ENCODE data around the gene CACNG1.

Gene CACNG1

GRCh38 chr17:67069603-67070136, 25.3 kb downstream of the CACNG1 start:
- TF ChIP-seq, protein P1, sequence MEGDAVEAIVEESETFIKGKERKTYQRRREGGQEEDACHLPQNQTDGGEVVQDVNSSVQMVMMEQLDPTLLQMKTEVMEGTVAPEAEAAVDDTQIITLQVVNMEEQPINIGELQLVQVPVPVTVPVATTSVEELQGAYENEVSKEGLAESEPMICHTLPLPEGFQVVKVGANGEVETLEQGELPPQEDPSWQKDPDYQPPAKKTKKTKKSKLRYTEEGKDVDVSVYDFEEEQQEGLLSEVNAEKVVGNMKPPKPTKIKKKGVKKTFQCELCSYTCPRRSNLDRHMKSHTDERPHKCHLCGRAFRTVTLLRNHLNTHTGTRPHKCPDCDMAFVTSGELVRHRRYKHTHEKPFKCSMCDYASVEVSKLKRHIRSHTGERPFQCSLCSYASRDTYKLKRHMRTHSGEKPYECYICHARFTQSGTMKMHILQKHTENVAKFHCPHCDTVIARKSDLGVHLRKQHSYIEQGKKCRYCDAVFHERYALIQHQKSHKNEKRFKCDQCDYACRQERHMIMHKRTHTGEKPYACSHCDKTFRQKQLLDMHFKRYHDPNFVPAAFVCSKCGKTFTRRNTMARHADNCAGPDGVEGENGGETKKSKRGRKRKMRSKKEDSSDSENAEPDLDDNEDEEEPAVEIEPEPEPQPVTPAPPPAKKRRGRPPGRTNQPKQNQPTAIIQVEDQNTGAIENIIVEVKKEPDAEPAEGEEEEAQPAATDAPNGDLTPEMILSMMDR (IDR thresholded peaks at IDR 0.05; ENCODE audit: poor library complexity, severe bottlenecking) = no peak

GRCh38 chr17:67071595-67071994, 27.2 kb downstream of the CACNG1 start:
- TF ChIP-seq, protein P1 (IDR thresholded peaks at IDR 0.05; ENCODE audit: poor library complexity, severe bottlenecking) = no peak
- Histone ChIP-seq H3K4me3 (ENCODE audit: severe bottlenecking) (no peak overlapping the region), H3K27me3 (ENCODE audit: insufficient read depth, poor library complexity, severe bottlenecking) (no peaks in the 10 kb centered on the region), H3K9me3 (ENCODE audit: severe bottlenecking) (no peaks in the 10 kb centered on the region), H3K36me3 (ENCODE audit: low read depth) (peaks cover 17% of the 10 kb centered on the region), H3K27ac (ENCODE audit: poor library complexity, severe bottlenecking) (no peak overlapping the region), H3K4me1 (ENCODE audit: insufficient read depth, poor library complexity, severe bottlenecking) (no peaks in the 10 kb centered on the region)
- DNase-seq (ENCODE audit: low spot score) = no peak
- ATAC-seq (ENCODE audit: low read depth) = no peak

More at GRCh38 chr17:67069603-67070136, 25.3 kb downstream of the CACNG1 start:
- H3K4me1 ChIP-seq (ENCODE audit: insufficient read depth, poor library complexity, severe bottlenecking) = no peaks in the 10 kb centered on the region
- no peak overlapping the region for H3K27ac ChIP-seq (ENCODE audit: poor library complexity, severe bottlenecking)
- no peak for DNase-seq (ENCODE audit: low spot score)
- no peaks in the 10 kb centered on the region for H3K9me3 ChIP-seq (ENCODE audit: severe bottlenecking)
- ATAC-seq (ENCODE audit: low read depth) = no peak
- H3K27me3 ChIP-seq (ENCODE audit: insufficient read depth, poor library complexity, severe bottlenecking) = no peaks in the 10 kb centered on the region
- peaks cover 7% of the 10 kb centered on the region; the same call in 1 of the 2 replicates for H3K36me3 ChIP-seq (ENCODE audit: low read depth)
- no peak overlapping the region for H3K4me3 ChIP-seq (ENCODE audit: severe bottlenecking)

DNA sequence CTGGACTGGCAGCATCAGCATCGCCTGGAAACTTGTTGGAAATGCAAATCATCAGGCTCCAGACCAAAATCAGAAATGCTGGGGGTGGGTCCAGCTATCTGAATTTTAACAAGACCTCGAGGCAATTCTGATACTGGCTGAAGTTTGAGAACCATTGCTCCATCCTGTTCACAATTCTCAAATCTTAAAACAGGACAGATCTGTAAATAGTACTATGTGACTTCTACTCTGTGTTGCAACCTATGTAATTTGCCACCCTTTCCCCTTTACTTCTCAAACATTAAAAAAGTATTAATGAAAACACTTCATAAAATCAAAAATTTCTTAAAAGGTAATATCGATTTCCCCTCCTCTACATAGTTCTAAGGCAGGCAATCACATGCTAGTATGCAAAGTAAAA, 28.5 kb downstream of the CACNG1 start:
- Histone ChIP-seq H3K4me1 (ENCODE audit: insufficient read depth, poor library complexity, severe bottlenecking) (no peaks in the 10 kb centered on the region), H3K27me3 (ENCODE audit: insufficient read depth, poor library complexity, severe bottlenecking) (no peaks in the 10 kb centered on the region), H3K27ac (ENCODE audit: poor library complexity, severe bottlenecking) (no peak overlapping the region), H3K36me3 (ENCODE audit: low read depth) (peaks cover 27% of the 10 kb centered on the region), H3K9me3 (ENCODE audit: severe bottlenecking) (no peaks in the 10 kb centered on the region), H3K4me3 (ENCODE audit: severe bottlenecking) (no peak overlapping the region)
- ATAC-seq (ENCODE audit: low read depth) (no peak), DNase-seq (ENCODE audit: low spot score) (no peak)
- TF ChIP-seq, protein P1 (IDR thresholded peaks at IDR 0.05; ENCODE audit: poor library complexity, severe bottlenecking) = no peak

- Histone ChIP-seq H3K4me1 (ENCODE audit: insufficient read depth, poor library complexity, severe bottlenecking) (no peaks in the 10 kb centered on the region), H3K4me3 (ENCODE audit: severe bottlenecking) (no peak overlapping the region), H3K36me3 (ENCODE audit: low read depth) (peaks cover 38% of the 10 kb centered on the region), H3K27me3 (ENCODE audit: insufficient read depth, poor library complexity, severe bottlenecking) (no peaks in the 10 kb centered on the region), H3K9me3 (ENCODE audit: severe bottlenecking) (no peaks in the 10 kb centered on the region), H3K27ac (ENCODE audit: poor library complexity, severe bottlenecking) (no peak overlapping the region)
- ATAC-seq (ENCODE audit: low read depth) (no peak), DNase-seq (ENCODE audit: low spot score) (no peak)
- TF ChIP-seq, protein P1 (IDR thresholded peaks at IDR 0.05; ENCODE audit: poor library complexity, severe bottlenecking) = no peak
These were observed 30.4 kb downstream of the CACNG1 start for GRCh38 chr17:67074781-67075180.

DNA sequence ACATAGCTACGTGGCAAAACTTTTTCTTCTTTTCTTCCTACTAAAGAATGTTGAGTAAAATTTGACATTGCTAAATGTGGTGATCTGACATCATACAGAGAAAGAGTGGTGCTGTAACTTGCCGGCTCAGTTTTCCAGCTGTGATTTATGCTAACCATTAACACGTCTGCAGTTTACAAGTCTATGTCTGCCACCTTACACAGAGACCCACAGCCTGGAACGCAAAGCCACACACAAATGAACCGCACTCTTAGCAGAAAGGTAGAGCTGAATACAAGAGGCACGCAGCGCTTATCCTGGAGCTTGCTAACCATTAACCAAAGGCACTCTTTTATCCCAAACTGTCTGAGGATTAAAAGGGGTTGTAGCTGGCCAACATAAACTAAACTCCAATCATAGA, 31.9 kb downstream of the CACNG1 start:
- ATAC-seq (ENCODE audit: low read depth) (no peak), DNase-seq (ENCODE audit: low spot score) (no peak)
- Histone ChIP-seq H3K27ac (ENCODE audit: poor library complexity, severe bottlenecking) (no peak overlapping the region), H3K36me3 (ENCODE audit: low read depth) (peaks cover 35% of the 10 kb centered on the region), H3K9me3 (ENCODE audit: severe bottlenecking) (no peaks in the 10 kb centered on the region), H3K27me3 (ENCODE audit: insufficient read depth, poor library complexity, severe bottlenecking) (no peaks in the 10 kb centered on the region), H3K4me3 (ENCODE audit: severe bottlenecking) (no peak overlapping the region), H3K4me1 (ENCODE audit: insufficient read depth, poor library complexity, severe bottlenecking) (no peaks in the 10 kb centered on the region)
- TF ChIP-seq, protein P1 (IDR thresholded peaks at IDR 0.05; ENCODE audit: poor library complexity, severe bottlenecking) = no peak
